Coronary artery (tissue), 2 donors: Measurements from ENCODE around the gene FCGR2B.

Experiments
- DNase-seq: peaks from one replicate; pipeline ENCODE4 v3.0.0-alpha.2; 2017; ENCODE audit warnings: low spot score
- H3K27ac ChIP-seq, 2 donors: fragments of 200-600 bp; sonication (generic); one replicate each; pipeline ENCODE4 v1.5.1; 2016 to 2019
- H3K4me3 ChIP-seq: fragments of 200-600 bp; sonication (generic); 2 replicates; pipeline ENCODE4 v1.5.1; 2016; ENCODE audit warnings: mild to moderate bottlenecking, moderate library complexity
- TF ChIP-seq, protein P1 (sequence below): fragments of 200-600 bp; sonication (generic); IDR thresholded peaks from one replicate; pipeline ENCODE4 v1.5.1; 2019; ENCODE audit warnings: antibody characterized with exemption

The FCGR2B gene

DNA sequence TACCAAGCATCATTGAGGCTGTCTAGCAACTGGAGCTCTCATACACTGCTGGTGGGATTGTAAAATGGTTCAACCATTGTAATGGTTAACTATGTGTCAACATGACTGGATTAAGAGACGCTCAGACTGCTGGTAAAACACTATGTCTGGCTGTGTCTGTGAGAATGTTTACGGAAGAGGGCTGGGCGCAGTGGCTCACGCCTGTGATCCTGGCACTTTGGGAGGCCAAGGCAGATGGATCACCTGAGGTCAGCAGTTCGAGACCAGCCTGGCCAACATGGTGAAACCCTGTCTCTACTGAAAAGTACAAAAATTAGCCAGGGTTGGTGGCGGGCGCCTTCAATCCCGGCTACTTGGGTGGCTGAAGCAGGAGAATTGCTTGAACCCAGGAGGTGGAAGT lies 39.3 kb downstream of the FCGR2B start:
- TF ChIP-seq, protein P1, sequence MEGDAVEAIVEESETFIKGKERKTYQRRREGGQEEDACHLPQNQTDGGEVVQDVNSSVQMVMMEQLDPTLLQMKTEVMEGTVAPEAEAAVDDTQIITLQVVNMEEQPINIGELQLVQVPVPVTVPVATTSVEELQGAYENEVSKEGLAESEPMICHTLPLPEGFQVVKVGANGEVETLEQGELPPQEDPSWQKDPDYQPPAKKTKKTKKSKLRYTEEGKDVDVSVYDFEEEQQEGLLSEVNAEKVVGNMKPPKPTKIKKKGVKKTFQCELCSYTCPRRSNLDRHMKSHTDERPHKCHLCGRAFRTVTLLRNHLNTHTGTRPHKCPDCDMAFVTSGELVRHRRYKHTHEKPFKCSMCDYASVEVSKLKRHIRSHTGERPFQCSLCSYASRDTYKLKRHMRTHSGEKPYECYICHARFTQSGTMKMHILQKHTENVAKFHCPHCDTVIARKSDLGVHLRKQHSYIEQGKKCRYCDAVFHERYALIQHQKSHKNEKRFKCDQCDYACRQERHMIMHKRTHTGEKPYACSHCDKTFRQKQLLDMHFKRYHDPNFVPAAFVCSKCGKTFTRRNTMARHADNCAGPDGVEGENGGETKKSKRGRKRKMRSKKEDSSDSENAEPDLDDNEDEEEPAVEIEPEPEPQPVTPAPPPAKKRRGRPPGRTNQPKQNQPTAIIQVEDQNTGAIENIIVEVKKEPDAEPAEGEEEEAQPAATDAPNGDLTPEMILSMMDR = no peak
- H3K27ac ChIP-seq = no peak overlapping the region
- H3K4me3 ChIP-seq = no peak overlapping the region
- DNase-seq = no peak

DNA sequence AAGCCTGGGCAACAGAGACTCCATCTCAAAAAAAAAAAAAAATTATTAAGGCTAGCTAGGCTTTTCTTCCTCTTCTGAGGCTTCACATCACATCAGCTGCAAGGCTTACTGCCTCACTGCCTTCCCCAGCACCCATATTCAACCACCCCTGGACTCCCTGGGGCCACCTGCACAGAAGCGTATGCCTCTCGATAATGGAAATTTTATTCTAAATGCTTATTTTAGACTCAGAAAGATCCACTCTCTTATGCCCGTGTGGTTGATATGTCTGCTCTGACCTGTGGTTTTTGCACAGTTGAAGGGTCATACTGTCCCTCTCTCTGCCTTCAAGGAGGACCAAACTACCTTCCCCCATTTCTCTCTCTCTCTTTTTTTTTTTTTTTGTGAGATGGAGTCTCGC lies 42.6 kb downstream of the FCGR2B start:
- no peak for DNase-seq

DNA sequence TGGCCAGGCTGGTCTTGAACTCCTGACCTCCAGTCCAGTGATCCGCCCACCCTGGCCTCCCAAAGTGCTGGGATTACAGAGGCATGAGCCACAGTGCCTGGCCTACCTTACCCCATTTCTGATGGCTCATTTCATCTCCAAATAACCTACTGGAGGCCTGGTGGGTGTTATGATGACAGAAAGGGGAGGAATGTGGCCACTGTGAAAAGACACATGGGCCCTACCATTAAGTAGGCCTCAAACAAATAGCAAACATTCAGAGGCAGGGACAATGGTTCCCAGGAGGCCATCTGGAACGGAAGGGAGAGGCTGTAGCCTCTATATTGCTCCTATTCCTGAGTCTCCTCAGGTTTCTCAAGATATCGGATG lies 43.2 kb downstream of the FCGR2B start:
- TF ChIP-seq, protein P1 = no peak
- no peak for DNase-seq
- Histone ChIP-seq H3K27ac (peak overlapping the region; percentile 63 to 74), H3K4me3 (no peak overlapping the region)

More for the DNA sequence above, 42.6 kb downstream of the FCGR2B start:
- Histone ChIP-seq H3K4me3 (no peak overlapping the region), H3K27ac (no peak overlapping the region)
- TF ChIP-seq, protein P1 = no peak

DNA sequence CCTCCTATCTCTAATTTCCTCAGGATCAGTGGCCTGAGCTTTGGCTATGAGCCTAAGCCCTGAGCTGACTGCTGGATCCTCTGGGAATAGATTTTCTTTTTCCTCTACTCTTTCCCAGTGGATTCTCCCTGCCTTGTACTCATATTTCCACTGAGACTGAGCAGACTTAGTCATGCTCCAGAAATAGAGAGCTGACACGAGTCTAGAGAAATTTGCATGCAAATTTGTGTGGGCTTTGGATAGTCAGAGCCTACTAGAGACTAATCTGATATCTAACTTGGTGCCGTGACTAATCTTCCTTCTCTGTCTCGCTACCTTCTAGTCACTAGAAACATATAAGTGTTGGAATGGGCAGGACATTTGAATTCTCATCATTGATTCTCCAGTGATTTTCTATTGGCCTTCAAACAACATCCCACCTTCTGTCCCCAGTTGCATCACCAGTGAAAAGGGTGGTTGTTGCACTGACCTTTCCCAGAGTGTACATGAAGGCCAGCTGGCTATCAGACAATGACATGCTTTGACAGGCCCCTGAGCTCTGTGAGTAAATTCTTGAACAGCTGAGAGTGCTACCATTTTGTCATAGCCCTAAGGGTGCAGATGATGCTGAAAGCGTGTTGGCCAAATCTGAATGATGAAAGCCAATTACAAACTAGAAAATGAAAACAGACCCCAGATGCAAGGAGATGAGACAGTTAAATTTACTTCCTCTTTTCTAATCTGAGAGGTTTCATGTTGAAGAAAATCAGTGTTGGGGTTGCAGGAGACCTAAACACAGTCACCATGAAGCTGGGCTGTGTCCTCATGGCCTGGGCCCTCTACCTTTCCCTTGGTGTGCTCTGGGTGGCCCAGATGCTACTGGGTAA lies 43.8 kb downstream of the FCGR2B start, which contains the start of gene FCRLA:
Gene FCRLA, plus strand, starts transcription at position 748 of the 866 bp plus-strand sequence. Its CDS starts 36 bp downstream, at position 784.
- Histone ChIP-seq H3K27ac (peak within 1 kb of the TSS; percentile 63 to 74), H3K4me3 (no peak within 1 kb of the TSS)
- no peak for DNase-seq
- TF ChIP-seq, protein P1 = no peak

DNA sequence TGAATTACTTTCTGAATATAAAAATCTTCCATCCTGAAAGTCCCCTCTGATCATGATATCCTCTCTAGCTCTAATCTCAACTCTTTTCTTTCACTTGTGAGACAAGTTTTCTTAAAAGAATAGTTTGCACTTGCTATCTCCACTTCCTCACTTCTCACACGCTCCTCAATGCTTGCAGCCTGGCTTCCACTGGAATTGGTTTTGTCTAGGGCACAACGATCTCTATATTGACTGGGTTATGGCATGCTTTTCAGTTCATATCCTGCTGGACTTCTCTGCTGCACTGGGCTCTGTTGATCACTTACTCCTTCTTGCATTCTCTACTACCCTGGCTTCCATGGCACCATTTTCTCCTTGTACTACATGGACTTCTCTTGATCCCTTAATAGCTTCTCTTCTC lies 44.6 kb downstream of the FCGR2B start:
- DNase-seq = no peak
- TF ChIP-seq, protein P1 = no peak
- Histone ChIP-seq H3K27ac (no peak overlapping the region), H3K4me3 (no peak overlapping the region)

DNA sequence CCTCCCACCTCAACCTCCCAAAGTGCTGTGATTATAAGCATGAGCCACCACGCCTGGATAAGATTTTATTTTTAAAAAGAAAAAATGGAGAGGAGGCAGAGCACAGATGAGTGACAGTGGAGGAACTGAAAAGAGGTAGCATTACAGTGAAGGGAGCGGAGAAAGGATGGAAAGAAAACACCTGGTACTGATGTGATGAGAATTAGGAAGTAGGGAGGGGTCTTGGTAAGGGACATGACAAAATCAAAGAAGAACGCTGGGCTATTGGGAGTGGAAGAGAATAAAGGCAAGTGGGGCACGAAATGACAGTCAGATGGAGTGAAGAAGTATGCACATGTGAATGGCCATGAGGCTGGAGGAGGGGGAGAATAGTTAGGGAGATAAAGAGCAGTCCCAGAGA lies 46.4 kb downstream of the FCGR2B start:
- Histone ChIP-seq H3K27ac (no peak overlapping the region), H3K4me3 (no peak overlapping the region)
- TF ChIP-seq, protein P1 = no peak
- DNase-seq = no peak

DNA sequence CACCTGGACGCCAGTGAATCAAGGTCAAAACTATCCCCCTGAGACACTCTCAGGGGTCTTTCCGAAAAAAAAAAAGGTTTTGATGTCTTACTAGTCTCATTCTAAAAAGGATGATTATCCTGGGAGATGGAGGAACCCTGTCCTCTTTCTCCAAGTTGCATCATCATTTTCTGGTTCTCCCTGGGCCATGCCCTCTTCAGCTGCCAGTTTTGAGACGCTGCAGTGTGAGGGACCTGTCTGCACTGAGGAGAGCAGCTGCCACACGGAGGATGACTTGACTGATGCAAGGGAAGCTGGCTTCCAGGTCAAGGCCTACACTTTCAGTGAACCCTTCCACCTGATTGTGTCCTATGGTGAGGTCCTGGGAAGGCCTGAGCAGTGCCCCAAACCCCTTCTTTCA lies 47.6 kb downstream of the FCGR2B start:
- Histone ChIP-seq H3K4me3 (no peak overlapping the region), H3K27ac (no peak overlapping the region)
- TF ChIP-seq, protein P1 = no peak
- no peak for DNase-seq
